GM19023 (cell line): ENCODE data around the gene KCNMB4.

Experiments used
- ATAC-seq: cut with Tn5 transposase; IDR thresholded peaks from one replicate; pipeline ENCODE4 v1.9.1; 2021; ENCODE audit warnings: mild to moderate bottlenecking, moderate library complexity; ENCODE audit not compliant: unreplicated experiment

Gene KCNMB4

GRCh38 chr12:70430400-70430799 is 64.3 kb downstream of the KCNMB4 start:
- ATAC-seq: no peak

- no peak for ATAC-seq
Measured at GRCh38 chr12:70436836-70437235, 70.7 kb downstream of the KCNMB4 start.

GRCh38 chr12:70443062-70443673 is 77.1 kb downstream of the KCNMB4 start:
- no peak for ATAC-seq

- no peak for ATAC-seq
Measured at GRCh38 chr12:70444903-70445302, 78.8 kb downstream of the KCNMB4 start.

GRCh38 chr12:70448371-70448770 is 82.3 kb downstream of the KCNMB4 start:
- no peak for ATAC-seq

- ATAC-seq: no peak
Measured at GRCh38 chr12:70449074-70449752, 83.1 kb downstream of the KCNMB4 start.

GRCh38 chr12:70449753-70450341 is 83.8 kb downstream of the KCNMB4 start:
- ATAC-seq: no peak

GRCh38 chr12:70451528-70451927 is 85.4 kb downstream of the KCNMB4 start:
- no peak for ATAC-seq

GRCh38 chr12:70456953-70457352 is 90.9 kb downstream of the KCNMB4 start:
- no peak for ATAC-seq

- ATAC-seq: no peak
Measured at GRCh38 chr12:70459786-70460185, 93.7 kb downstream of the KCNMB4 start.

- no peak for ATAC-seq
Measured at GRCh38 chr12:70463997-70464396, 97.9 kb downstream of the KCNMB4 start.

GRCh38 chr12:70466753-70467152 is 100.7 kb downstream of the KCNMB4 start:
- no peak for ATAC-seq

- ATAC-seq: no peak
Measured at GRCh38 chr12:70467476-70467875, 101.4 kb downstream of the KCNMB4 start.

GRCh38 chr12:70467918-70468733 is 102.0 kb downstream of the KCNMB4 start:
- ATAC-seq: peak; percentile 54

GRCh38 chr12:70468741-70469140 is 102.7 kb downstream of the KCNMB4 start:
- no peak for ATAC-seq

- no peak for ATAC-seq
Measured at GRCh38 chr12:70469221-70469820, 103.2 kb downstream of the KCNMB4 start.

GRCh38 chr12:70482764-70483163 is 116.7 kb downstream of the KCNMB4 start:
- no peak for ATAC-seq
